Right forelimb (tissue), 1 donor: ENCODE results near the gene PPIF.

Experiments used
- DNase-seq: peaks from one replicate; pipeline ENCODE4 v3.0.0-alpha.2; 2018

PPIF gene

GRCh38 chr10:79376078-79376628 lies 28.9 kb downstream of the PPIF start:
- DNase-seq = peak; percentile 36

GRCh38 chr10:79376751-79377556 lies 29.7 kb downstream of the PPIF start:
- DNase-seq = peak; percentile 41

GRCh38 chr10:79377557-79378382 lies 30.5 kb downstream of the PPIF start:
- DNase-seq = peak; percentile 26

GRCh38 chr10:79378383-79378646 lies 31.0 kb downstream of the PPIF start:
- no peak for DNase-seq

- peak; percentile 37 for DNase-seq
These were observed 31.6 kb downstream of the PPIF start for GRCh38 chr10:79378647-79379511.

- DNase-seq = peak; percentile 69
These were observed 32.3 kb downstream of the PPIF start for GRCh38 chr10:79379512-79380124.

GRCh38 chr10:79380125-79380945 lies 33.1 kb downstream of the PPIF start:
- DNase-seq = no peak

- peak; percentile 41 for DNase-seq
These were observed 33.9 kb downstream of the PPIF start for GRCh38 chr10:79380946-79381721.

GRCh38 chr10:79381804-79382221 lies 34.5 kb downstream of the PPIF start:
- DNase-seq = peak; percentile 57

- peak; percentile 42 for DNase-seq
These were observed 35.2 kb downstream of the PPIF start for GRCh38 chr10:79382491-79382941.

GRCh38 chr10:79383974-79384606 lies 36.8 kb downstream of the PPIF start:
- peak; percentile 32 for DNase-seq

GRCh38 chr10:79384773-79385391 lies 37.6 kb downstream of the PPIF start:
- peak; percentile 21 for DNase-seq

GRCh38 chr10:79385392-79385795 lies 38.1 kb downstream of the PPIF start:
- peak; percentile 22 for DNase-seq

- peak; percentile 30 for DNase-seq
These were observed 38.7 kb downstream of the PPIF start for GRCh38 chr10:79385804-79386531.

- peak; percentile 32 for DNase-seq
These were observed 39.6 kb downstream of the PPIF start for GRCh38 chr10:79386637-79387465.

- DNase-seq = peak; percentile 22
These were observed 40.3 kb downstream of the PPIF start for GRCh38 chr10:79387466-79387973.
